ENCODE measurements around the gene IL1RAP.

DNA sequence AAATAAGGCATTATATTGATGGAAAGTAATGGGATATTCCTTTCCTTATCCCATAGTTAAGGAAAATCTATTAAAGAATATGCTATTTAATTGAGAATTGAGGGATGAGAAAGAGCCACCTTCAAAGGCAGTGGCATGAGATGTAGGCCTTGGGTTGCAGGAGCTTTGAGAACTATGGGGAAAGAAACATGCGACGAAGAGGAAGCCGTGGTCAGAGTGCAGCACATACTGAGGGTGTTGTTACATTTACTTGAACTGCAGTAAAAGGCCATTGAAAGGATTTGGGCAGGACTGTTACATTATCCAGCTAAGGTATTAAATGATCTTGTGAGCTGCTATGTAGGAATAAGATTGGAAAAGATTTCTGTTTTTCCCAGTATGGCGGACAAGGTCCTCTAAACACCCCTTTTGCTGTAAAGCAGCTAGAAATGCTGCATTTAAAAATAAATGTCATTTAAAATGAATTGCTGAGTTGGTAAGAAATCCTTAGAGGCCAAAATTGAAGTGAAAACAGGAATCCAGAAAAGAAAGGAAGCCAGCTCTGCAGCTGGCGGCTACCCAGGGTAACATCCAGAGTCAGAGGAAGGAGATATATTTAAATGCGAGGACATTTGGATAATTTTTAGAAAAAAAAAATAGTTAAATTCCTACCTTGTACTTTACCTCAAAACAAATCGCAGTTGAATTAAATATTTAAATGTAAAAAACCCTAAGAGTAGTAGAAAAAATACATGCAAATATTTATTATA lies 61.7 kb downstream of the IL1RAP start:
- TF ChIP-seq, protein P1, sequence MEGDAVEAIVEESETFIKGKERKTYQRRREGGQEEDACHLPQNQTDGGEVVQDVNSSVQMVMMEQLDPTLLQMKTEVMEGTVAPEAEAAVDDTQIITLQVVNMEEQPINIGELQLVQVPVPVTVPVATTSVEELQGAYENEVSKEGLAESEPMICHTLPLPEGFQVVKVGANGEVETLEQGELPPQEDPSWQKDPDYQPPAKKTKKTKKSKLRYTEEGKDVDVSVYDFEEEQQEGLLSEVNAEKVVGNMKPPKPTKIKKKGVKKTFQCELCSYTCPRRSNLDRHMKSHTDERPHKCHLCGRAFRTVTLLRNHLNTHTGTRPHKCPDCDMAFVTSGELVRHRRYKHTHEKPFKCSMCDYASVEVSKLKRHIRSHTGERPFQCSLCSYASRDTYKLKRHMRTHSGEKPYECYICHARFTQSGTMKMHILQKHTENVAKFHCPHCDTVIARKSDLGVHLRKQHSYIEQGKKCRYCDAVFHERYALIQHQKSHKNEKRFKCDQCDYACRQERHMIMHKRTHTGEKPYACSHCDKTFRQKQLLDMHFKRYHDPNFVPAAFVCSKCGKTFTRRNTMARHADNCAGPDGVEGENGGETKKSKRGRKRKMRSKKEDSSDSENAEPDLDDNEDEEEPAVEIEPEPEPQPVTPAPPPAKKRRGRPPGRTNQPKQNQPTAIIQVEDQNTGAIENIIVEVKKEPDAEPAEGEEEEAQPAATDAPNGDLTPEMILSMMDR (IDR thresholded peaks at IDR 0.05): no peak
- TF ChIP-seq POLR2AphosphoS5 (IDR thresholded peaks at IDR 0.05) (no peak), POLR2A (IDR thresholded peaks at IDR 0.05) (no peak), EP300 (IDR thresholded peaks at IDR 0.05) (no peak)
